H1 (cell line): Measurements from ENCODE around the gene HPD.
"Not testable (repeated sequence)": the region's sequence is repeated elsewhere in the genome, so short reads cannot be mapped to it uniquely, and the experiment has no call there.

Experiments used
- MAFK ChIP-seq: IDR thresholded peaks from 2 replicates; pipeline ENCODE4 v1.6.1; 2012; ENCODE audit warnings: low read depth, mild to moderate bottlenecking, improper control_type of control experiment, low read length
- POLR2A ChIP-seq, 2 experiments: IDR thresholded peaks; 1 replicate in 1 of 2; 2 replicates in 1 of 2; pipeline ENCODE4 v1.6.1; 2011; ENCODE audit warnings: low read depth in 2 of 2, low read length in 2 of 2, mild to moderate bottlenecking in 2 of 2; ENCODE audit errors: control extremely low read depth in 1 of 2
- RAD21 ChIP-seq, 2 experiments: IDR thresholded peaks in 1 of 2; conservative IDR thresholded peaks in 1 of 2; 2 replicates each; pipeline ENCODE4 v1.6.1; 2011; ENCODE audit warnings: low read depth in 2 of 2, low read length in 2 of 2, improper control_type of control experiment in 1 of 2, inconsistent platforms in 1 of 2, mild to moderate bottlenecking in 1 of 2, moderate library complexity in 1 of 2
- SRF ChIP-seq: IDR thresholded peaks from 2 replicates; pipeline ENCODE4 v1.6.1; 2011; ENCODE audit warnings: mild to moderate bottlenecking, low read depth, low read length, moderate library complexity
- TAF1 ChIP-seq: IDR thresholded peaks from 2 replicates; pipeline ENCODE4 v1.6.1; 2011; ENCODE audit warnings: mild to moderate bottlenecking, low read depth, low read length
- ZNF274 ChIP-seq: IDR thresholded peaks from 2 replicates; pipeline ENCODE4 v1.7.0; 2012; ENCODE audit warnings: low read length, borderline replicate concordance; ENCODE audit errors: extremely low read depth
- TF ChIP-seq, protein P1 (sequence below), 3 experiments: IDR thresholded peaks; 1 replicate in 2 of 3; 2 replicates in 1 of 3; pipeline versions ENCODE4 v1.5.1 to v1.6.1; 2011; ENCODE audit warnings: low read length in 3 of 3, mild to moderate bottlenecking in 3 of 3, inconsistent platforms in 2 of 3, low read depth in 1 of 3, moderate library complexity in 1 of 3; ENCODE audit not compliant: insufficient read depth in 1 of 3; ENCODE audit errors: control extremely low read depth in 1 of 3

DNA sequence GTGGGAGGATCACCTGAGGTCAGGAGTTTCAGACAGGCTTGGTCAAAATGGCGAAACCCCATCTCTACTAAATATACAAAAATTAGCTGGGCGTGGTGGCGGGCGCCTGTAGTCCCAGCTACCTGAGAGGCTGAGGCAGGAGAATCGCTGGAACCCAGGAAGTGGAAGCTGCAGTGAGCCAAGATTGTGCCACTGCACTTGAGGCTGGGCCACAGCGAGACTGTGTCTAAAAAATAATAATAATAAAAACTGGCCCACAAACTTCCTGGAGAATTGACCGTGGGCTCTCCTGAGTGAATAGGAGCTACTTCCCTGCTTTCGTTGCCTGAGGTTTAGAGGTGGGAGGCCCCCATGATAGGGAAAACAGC, 17.4 kb upstream of the HPD start:
- TF ChIP-seq RAD21 (IDR thresholded peaks at IDR 0.05 in 1 of 2, conservative IDR thresholded peaks at IDR 0.05 in 1 of 2; ENCODE audit: low read depth in 2 of 2, low read length in 2 of 2); SRF; POLR2A (IDR thresholded peaks at IDR 0.05; ENCODE audit: control extremely low read depth in 1 of 2, low read depth in 2 of 2, low read length in 2 of 2); TAF1; MAFK; ZNF274: not testable (repeated sequence)
- TF ChIP-seq, protein P1, sequence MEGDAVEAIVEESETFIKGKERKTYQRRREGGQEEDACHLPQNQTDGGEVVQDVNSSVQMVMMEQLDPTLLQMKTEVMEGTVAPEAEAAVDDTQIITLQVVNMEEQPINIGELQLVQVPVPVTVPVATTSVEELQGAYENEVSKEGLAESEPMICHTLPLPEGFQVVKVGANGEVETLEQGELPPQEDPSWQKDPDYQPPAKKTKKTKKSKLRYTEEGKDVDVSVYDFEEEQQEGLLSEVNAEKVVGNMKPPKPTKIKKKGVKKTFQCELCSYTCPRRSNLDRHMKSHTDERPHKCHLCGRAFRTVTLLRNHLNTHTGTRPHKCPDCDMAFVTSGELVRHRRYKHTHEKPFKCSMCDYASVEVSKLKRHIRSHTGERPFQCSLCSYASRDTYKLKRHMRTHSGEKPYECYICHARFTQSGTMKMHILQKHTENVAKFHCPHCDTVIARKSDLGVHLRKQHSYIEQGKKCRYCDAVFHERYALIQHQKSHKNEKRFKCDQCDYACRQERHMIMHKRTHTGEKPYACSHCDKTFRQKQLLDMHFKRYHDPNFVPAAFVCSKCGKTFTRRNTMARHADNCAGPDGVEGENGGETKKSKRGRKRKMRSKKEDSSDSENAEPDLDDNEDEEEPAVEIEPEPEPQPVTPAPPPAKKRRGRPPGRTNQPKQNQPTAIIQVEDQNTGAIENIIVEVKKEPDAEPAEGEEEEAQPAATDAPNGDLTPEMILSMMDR (IDR thresholded peaks at IDR 0.05; ENCODE audit: control extremely low read depth in 1 of 3, insufficient read depth in 1 of 3, low read depth in 1 of 3, low read length in 3 of 3): not testable (repeated sequence)
